ENCODE data around the gene HBG1.

DNA sequence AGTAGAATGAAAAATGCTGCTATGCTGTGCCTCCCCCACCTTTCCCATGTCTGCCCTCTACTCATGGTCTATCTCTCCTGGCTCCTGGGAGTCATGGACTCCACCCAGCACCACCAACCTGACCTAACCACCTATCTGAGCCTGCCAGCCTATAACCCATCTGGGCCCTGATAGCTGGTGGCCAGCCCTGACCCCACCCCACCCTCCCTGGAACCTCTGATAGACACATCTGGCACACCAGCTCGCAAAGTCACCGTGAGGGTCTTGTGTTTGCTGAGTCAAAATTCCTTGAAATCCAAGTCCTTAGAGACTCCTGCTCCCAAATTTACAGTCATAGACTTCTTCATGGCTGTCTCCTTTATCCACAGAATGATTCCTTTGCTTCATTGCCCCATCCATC lies 35.0 kb upstream of the HBG1 start:
- TF ChIP-seq POLR2A (IDR thresholded peaks at IDR 0.05) = no peak
- TF ChIP-seq, protein P1, sequence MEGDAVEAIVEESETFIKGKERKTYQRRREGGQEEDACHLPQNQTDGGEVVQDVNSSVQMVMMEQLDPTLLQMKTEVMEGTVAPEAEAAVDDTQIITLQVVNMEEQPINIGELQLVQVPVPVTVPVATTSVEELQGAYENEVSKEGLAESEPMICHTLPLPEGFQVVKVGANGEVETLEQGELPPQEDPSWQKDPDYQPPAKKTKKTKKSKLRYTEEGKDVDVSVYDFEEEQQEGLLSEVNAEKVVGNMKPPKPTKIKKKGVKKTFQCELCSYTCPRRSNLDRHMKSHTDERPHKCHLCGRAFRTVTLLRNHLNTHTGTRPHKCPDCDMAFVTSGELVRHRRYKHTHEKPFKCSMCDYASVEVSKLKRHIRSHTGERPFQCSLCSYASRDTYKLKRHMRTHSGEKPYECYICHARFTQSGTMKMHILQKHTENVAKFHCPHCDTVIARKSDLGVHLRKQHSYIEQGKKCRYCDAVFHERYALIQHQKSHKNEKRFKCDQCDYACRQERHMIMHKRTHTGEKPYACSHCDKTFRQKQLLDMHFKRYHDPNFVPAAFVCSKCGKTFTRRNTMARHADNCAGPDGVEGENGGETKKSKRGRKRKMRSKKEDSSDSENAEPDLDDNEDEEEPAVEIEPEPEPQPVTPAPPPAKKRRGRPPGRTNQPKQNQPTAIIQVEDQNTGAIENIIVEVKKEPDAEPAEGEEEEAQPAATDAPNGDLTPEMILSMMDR (IDR thresholded peaks at IDR 0.05 in 4 of 5, conservative IDR thresholded peaks at IDR 0.05 in 1 of 5) = no peak

Data from gastrocnemius medialis (tissue), 4 donors.